DMS 273 (cell line): Measurements from ENCODE around the gene TCAF1.
A peak's percentile ranks its signal among the peaks of the same experiment; 100 is the strongest.
"Not testable (repeated sequence)": the region's sequence is repeated elsewhere in the genome, so short reads cannot be mapped to it uniquely, and the experiment has no call there.

Experiments used
- DNase-seq: peaks from one replicate; lab custom pipeline; 2025; ENCODE audit not compliant: unreplicated experiment; lab: John Stamatoyannopoulos, UW

TCAF1 gene

DNA sequence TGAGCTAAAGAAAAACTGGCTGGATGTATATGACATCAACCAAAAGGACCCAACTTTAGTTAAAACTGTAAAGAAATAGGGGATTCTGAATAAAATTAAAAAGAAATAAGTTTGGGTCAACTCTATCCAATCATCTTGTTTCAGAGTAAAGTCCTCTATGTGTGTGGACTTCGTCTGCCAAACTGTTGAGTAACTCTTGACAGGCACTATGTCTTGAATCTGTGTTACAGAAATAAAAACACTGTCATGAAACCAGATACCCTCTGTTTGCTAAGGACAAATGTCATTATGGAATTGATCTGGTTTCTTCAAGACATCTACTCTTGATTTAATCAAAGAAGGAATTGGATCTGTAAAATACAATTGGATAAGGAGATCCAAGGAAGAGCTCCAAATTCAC, 46.5 kb downstream of the TCAF1 start:
- not testable (repeated sequence) for DNase-seq

DNA sequence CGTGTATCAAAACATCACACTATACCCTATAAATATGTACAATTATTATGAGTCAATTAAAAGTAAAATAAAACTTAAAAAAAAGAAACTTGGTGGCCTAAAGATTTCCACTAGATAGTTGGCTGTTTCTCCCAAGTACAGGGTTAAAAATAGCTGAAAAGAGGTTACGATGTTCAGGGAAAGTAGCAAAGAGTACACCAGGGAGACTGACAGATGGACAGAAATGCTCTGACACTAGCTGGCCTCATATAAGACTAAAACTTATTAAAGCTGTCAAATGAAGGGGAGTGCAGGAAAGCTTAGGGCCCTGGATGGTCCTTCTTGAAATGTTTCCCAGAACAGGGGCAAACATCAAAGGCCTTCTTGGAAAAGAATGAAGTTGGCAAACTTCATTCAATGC, 51.3 kb downstream of the TCAF1 start:
- no peak for DNase-seq

DNA sequence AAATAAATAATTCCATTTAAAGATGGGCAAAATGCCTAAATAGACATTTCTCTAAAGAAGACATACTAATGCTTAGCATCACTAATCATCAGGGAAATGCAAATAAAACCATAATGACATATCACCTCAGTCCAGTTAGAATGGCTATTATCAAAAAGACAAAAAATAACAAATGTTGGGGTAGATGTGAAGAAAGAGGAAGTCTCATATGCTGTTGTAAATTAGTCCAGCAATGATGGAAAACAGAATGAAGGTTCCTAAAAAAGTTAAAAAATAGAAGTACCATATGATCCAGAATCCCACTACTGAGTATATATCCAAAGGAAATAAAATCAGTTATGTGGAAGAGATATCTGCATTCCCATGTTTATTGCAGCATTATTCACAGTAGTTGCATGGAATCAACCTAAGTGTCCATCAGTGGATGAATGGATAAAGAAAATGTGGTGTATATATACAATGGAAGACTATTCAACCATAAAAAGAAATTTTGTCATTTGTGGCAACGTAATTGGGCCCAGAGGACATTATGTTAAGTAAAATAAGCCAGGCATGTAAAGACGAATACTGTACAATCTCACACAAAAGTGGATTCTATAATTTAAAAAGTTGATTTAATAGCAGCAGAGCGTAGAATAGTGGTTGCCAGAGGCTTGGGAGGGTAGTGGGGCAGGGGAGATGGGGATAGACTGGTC, 52.0 kb downstream of the TCAF1 start:
- DNase-seq = no peak

DNA sequence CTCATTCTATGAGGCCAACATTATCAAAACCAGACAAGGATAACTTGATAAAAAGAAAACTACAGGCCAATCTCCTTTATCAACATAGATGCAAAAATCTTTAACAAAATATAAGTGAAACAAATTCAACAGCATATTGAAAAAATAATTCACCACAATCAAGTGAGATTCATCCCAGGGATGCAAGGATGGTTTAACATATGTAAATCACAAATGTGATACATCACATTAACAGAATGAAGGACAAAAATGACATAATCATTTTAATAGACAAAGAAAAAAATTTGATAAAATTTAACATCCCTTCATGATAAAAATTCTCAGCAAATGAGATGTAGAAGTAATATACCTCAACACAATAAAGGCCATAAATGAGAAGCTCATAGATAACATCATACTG, 53.8 kb downstream of the TCAF1 start:
- no peak for DNase-seq

DNA sequence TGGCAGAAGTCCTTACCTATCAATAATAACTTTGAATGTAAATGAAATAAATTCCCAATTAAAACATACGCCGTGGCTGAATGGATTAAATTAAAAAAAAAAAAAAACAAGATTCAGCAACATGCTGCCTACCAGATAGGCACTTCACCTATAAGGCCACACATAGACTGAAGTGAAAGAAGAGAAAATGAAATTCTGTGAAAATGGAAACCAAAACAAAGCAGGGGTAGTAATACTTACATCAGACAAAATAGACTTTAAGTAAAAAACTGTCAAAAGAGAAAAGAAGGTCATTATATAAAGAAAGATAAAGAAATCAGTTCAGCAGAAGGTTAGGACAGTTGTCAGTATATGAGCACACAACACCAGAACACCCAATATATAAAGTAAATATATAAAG, 55.3 kb downstream of the TCAF1 start:
- no peak for DNase-seq

DNA sequence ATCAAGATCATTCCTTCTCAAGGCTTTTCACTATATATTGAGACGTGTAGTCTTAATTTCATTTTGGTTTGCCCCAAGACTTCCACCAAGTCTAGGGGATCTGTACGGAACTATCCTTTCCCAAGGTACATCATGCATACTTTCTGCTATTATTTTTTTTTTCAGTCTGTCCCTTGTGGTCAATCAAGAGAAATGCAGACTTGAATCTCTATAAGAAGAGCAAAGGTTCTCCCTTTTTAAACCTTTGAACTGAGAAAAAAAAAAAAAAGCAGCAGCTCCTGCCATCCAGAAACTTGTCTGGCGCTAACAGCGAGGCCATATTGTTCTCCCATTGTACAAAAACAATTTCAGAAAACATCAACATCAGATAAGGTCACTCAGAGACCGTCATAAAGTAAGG, 60.3 kb downstream of the TCAF1 start:
- not testable (repeated sequence) for DNase-seq

DNA sequence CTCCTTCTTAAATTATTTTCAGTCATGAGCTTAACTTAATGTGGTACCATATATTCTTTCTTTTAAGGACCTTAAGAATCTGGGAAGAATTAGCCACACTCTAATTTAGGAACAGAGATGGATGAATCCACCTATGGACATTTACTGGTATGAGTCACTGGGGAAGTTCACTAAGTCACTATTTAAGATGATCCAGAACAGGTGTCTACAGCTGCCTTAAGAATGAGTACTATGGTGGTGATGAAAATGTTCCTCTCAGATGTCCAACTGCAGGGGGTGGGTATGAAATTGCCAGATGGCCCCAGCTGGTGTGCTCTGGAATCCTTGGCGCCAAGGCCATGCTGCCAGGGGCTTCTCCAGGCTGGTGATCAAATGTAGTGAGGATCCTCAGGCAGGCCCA, 61.9 kb downstream of the TCAF1 start:
- DNase-seq = not testable (repeated sequence)

DNA sequence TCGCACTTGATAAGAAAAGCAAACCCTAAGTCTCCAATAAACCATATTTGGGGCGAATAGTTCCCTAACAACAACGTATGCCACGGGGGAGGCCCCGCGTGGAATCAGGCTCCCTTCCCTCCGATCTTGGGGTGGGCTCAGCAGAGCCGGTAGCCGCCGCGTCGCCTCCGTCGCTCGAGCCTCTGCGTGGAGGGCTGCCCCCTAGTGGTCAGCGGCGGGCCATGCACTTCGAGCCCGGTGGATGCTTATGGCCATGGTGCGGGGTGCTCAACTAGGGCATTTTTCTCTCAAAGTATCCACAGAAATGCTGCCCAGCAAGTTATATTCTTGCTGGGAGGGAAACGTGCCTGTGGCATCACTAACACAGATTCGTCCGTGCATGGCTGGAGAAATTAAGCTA, 64.8 kb downstream of the TCAF1 start:
- not testable (repeated sequence) for DNase-seq

DNA sequence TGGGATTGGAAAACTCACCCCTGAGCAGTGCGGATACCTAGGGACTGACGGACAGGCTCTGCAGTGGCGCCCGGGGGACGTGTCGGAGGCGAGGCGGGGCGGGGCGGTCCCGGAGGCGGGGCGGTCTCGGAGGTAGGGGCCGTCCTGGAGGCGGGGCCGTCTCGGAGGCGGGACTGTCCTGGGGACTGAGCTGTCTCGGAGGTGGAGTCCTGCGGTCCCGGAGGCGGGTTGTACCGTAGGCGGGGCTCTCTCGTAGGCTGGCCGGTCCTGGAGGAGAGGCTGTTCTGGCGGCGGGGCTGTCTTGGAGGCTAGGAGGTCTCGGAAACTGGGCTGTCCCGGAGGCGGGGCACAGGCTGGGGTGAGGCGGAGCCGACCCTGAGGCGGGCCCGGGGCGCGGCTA, 65.4 kb downstream of the TCAF1 start:
- peak; percentile 68 for DNase-seq

DNA sequence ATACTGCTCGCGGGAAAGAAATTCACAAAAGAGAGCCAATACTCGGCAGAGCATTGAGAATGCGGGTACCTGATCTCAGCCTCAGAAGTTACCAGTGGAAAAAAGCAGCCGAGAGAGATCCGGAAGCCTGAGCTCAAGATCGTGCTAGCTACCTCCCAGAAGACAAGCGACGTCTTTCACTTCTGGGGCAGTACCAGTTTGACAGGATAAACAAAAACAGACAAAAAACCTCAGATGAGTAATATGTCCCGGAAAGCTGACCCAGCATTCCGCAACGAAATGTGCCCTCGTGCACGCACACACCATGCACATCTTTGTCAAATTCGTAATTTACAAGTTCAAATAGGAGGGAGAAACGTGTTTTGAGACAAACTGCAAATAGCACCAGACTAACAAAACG, 65.9 kb downstream of the TCAF1 start:
- DNase-seq = not testable (repeated sequence)

DNA sequence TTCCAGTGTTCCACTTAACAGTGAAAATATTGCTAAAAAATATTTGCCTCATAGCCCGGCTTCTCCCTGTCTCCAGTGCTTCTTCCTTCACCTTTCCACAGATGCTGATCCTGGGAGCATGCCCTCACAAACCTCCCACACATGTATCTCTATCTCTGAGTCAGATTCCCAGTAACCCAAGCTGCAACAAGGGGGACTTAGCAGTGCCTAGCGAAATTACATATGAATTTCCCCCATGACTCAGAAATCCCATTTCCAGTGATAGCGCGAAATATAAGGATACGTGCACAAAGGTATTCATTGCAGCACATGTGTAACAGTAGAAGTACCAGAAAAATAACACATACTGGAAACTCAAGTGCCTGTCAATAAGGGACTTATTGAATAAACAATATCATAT, 75.4 kb downstream of the TCAF1 start:
- not testable (repeated sequence) for DNase-seq

DNA sequence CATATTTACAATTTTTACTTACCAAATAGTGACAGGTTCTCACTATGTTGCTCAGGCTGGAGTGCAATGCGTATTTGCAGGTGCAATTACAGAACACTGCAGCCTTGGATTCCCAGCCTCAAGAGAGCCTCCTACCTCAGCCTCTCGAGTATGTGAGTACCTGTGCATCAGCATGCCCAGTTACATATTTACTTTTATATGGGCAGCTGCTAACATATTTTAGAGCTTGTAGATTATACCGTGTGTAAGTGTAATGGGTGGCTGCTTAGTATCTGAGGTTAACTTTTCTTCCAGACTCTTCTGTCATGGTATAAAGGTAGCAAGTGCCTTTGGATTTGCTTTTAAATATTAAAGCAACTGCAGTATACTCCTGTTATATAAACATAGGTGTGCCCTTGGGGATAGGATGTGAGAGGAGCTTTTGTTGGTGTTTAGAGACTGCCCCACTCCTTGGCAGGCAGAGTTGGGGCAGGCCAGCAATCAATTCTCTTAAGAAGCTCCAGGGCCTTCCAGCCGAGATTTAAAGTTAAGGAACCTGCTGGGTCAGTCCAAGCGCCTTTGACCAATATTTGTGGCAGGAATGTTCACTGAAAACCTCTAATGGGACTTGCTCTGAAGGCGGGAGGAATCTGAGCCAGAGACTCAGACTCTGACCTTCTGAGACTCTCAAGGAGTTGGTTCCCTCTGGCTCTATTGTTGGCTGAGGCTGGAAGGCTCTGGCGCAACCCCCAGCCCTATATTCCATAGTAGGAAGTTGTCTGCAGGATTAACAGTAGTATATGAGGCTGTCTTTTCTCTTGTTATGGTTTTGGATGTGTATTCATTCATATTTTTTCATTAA, 77.5 kb downstream of the TCAF1 start:
- not testable (repeated sequence) for DNase-seq

DNA sequence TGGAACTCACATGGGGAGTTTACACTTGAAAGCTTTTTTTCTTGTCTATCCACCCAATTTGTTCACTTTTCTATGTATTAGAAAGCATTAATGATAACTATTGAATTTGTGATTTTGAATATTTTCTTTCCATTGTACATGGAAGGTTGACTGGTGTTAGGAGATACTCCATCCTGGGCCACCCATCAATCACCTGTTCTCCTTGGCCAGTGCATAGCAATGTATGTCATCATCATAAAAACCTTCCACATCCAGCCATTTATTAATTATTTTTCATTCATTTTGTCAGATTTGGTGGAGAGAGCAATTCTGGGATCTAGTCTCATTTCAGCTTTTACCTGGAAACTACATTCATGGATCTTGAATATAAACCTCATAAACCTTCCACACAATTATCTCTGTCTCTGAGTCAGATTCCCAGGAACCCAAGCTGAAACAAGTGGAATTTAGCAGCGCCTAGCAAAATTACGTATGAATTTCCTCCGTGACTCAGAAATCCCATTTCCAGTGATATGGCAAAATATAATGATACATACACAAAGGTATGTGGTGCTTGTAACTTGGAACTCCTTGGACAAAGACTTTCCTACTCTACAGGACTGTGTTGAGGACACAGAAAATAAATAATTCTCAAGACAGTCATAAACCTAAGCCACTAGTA, 78.2 kb downstream of the TCAF1 start:
- not testable (repeated sequence) for DNase-seq

DNA sequence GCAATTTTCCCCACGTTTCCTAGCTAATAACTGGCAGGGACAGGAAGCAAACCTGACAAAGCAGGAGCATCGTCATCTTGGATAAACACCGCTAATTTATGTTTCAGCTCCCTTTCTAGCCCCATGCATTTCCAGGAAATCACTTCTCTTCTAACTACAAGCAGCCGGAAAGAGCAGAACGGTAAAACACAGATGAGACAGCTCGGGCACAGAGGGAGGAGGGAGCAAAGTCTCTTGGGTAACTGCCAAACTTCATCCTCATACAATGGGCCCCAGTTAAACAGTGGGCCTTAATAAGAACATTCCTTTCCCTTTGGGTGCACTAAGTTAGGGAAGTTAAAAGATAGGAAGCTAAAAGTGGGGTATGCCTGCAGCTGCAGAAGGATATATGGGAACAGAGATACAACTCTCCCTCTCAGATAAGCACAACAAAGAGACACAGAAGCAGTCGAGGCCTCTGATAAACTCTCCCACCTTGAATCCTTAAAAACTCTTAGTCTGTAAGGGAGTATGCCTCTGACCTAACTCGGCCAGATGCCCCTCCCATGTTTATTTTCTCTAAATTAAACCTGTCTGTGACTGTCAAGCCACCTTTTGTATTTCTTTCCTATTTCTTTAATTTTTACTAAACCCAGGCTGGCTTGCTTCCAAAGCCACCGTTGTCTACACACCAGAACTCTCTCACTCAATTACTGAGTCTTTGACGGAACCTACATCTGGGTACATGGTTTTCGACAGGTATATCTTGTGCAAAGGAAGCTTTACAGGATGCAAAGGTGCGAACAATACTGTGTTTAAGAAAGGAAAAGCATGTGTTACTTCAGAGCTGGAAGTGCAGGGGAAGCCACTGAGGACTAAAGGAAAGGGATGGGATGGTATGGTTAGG, 80.3 kb downstream of the TCAF1 start:
- not testable (repeated sequence) for DNase-seq

DNA sequence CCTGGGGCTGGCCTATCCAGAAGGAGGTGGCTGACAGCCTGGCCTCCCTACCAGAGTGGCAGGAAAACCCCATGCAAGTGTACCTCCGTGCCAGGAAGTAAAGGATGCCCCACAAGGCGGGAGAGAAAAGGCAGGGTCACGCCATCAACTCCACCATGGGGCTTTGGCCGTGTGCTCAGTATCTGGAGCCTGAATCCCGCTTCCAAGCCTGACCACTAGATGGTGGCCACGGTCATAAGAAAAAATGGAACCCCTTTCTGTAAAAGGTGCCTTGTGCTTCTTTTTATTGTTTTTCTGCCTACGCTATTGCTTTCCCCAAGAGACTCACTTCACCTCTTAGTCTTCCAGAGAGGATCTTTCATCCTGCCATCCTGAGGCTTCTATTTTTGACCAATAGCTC, 84.1 kb downstream of the TCAF1 start:
- not testable (repeated sequence) for DNase-seq

DNA sequence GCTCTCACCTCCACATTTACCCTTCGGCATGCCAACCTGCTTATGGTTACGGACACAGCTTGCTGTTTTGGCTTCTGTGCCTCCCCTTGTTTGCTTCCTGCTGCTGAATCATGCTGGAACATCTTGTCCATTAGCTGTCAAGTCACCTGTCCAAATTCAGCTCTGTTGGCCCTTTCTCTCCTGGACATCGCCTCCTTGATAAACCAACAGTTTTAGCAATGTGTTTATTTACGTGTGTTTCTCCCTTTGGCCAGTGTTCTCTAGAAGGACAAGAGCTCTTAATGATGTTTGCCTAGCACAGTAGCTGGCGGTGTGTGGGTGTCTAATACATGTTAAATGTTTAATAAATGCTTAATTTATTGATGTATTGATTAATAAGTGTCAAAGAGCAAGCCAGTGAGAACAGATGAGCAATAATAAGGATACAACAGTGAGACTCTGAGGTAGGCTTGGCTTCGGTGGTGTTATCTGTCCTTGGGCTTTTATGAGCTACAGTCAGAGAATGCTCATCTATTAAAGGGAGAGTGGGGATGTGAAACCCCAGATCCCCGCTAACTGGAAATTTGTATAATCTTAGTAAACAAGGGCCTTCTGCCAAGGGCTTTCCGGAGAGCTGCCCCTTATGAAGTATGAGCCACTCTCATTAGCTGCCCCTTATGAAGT, 85.4 kb downstream of the TCAF1 start:
- not testable (repeated sequence) for DNase-seq

DNA sequence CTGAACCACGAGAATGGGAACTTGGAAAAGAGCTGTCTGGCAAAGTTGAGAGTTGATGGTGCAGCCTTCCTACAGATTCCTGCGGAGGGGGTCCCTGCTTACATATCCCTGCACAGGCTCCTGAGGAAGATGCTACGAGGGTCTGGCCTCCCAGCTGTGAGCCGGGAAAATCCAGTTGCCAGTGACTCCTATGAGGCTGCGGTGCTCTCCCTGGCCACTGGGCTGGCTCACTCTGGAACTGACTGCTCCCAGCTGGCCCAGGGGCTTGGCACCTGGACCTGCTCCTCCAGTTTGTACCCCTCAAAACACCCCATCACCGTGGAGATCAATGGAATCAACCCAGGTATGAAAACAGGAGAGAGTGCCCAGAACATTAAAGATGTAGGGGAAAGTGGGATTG, 91.3 kb downstream of the TCAF1 start:
- DNase-seq = not testable (repeated sequence)

DNA sequence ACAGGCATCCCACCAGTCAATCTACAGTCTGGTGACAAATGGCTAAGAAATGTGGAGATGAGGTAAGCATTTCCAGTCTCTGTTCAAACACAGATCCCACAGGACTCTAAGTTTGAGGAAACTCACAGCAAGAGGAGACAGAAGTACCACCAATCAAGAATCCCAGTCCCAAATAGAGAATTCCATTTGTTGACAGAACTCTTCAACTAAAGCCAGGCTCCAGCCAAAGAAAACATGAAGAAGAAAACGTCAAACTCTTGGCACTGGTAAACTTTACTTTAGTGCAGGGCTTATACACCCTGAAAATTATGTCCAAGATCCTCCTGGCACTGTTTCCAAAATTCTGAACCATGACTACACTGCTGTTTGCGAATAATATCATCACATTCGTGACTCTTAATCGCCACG, 95.3 kb downstream of the TCAF1 start:
- not testable (repeated sequence) for DNase-seq
